K562 (cell line): ENCODE results near the gene LUC7L3. TPM values are rescaled to one million over a fixed set of nuclear protein-coding genes. Genes with fewer than 3 reads are reported as not detected.

ENCODE experiments used
- ZNF431 ChIP-seq: sonication (generic); formaldehyde crosslinking; IDR thresholded peaks from 2 replicates; pipeline ENCODE4 v1.8.0; 2022; ENCODE audit warnings: mild to moderate bottlenecking, missing genetic modification reagents
- ZNF586 ChIP-seq: fragments of 450-650 bp; formaldehyde crosslinking; conservative IDR thresholded peaks from 2 replicates; pipeline ENCODE4 v1.4.0; 2020; ENCODE audit warnings: mild to moderate bottlenecking, moderate library complexity
- polyA plus RNA-seq, 8 experiments: library from polyadenylated mRNA; depleted of rRNA in 4 of 8; stranded (reverse) in 5 of 8; unstranded in 3 of 8; fragments of >200 nt; fragmentation: Nextera tagmentation in 2 of 8; fragmentation: Illumina TruSeq in 1 of 8; extraction: Ambion mirVana in 2 of 8; extraction: Trizol in 1 of 8; gene quantifications; 2 replicates each; pipeline versions ENCODE4 v1.2.1 to v1.2.3, GENCODE V29; 2011 to 2014; ENCODE audit warnings: inconsistent platforms in 1 of 8, missing spikeins in 1 of 8
- total RNA-seq, 7 experiments: library from RNA; depleted of rRNA in 6 of 7; stranded (reverse); fragments of >200 nt in 6 of 7; fragmentation: Illumina TruSeq in 2 of 7; extraction: Trizol in 2 of 7; gene quantifications; 2 replicates each; pipeline versions ENCODE4 v1.2.1 to v1.2.3, GENCODE V29; 2011 to 2021; ENCODE audit warnings: low replicate concordance in 1 of 7
- TF ChIP-seq, protein P1 (sequence below): fragments of 200-600 bp; sonication (generic); IDR thresholded peaks from one replicate; pipeline ENCODE4 v1.6.1; 2012; ENCODE audit warnings: mild to moderate bottlenecking, low read depth, low read length, inconsistent platforms

Gene LUC7L3
- total and polyA plus RNA-seq, 9 of the 15 experiments (the other 6 are each of a cell fraction or from before 2014, with no cell fraction given) = 80.8 to 284 (median 127) TPM

DNA sequence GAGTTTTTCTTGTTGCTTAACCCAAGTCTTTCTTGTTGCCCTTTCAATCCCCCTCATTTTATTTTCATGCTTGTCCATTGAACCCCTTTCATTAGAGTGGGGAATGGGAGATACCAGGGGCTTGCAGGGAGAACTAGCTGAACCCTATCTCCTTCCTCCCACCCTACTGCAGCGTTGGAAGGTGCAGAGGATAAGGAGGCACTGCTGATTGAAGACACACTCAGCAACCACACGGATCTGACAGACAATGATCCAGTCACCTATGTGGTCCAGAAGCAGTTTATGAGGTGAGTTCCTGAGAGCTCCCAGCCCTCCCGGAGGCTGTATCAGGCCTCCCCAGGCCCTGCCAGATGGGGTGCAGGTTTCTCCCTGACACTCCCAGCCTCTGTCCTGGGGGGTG lies 44.2 kb upstream of the LUC7L3 start (continued):
- TF ChIP-seq, protein P1, sequence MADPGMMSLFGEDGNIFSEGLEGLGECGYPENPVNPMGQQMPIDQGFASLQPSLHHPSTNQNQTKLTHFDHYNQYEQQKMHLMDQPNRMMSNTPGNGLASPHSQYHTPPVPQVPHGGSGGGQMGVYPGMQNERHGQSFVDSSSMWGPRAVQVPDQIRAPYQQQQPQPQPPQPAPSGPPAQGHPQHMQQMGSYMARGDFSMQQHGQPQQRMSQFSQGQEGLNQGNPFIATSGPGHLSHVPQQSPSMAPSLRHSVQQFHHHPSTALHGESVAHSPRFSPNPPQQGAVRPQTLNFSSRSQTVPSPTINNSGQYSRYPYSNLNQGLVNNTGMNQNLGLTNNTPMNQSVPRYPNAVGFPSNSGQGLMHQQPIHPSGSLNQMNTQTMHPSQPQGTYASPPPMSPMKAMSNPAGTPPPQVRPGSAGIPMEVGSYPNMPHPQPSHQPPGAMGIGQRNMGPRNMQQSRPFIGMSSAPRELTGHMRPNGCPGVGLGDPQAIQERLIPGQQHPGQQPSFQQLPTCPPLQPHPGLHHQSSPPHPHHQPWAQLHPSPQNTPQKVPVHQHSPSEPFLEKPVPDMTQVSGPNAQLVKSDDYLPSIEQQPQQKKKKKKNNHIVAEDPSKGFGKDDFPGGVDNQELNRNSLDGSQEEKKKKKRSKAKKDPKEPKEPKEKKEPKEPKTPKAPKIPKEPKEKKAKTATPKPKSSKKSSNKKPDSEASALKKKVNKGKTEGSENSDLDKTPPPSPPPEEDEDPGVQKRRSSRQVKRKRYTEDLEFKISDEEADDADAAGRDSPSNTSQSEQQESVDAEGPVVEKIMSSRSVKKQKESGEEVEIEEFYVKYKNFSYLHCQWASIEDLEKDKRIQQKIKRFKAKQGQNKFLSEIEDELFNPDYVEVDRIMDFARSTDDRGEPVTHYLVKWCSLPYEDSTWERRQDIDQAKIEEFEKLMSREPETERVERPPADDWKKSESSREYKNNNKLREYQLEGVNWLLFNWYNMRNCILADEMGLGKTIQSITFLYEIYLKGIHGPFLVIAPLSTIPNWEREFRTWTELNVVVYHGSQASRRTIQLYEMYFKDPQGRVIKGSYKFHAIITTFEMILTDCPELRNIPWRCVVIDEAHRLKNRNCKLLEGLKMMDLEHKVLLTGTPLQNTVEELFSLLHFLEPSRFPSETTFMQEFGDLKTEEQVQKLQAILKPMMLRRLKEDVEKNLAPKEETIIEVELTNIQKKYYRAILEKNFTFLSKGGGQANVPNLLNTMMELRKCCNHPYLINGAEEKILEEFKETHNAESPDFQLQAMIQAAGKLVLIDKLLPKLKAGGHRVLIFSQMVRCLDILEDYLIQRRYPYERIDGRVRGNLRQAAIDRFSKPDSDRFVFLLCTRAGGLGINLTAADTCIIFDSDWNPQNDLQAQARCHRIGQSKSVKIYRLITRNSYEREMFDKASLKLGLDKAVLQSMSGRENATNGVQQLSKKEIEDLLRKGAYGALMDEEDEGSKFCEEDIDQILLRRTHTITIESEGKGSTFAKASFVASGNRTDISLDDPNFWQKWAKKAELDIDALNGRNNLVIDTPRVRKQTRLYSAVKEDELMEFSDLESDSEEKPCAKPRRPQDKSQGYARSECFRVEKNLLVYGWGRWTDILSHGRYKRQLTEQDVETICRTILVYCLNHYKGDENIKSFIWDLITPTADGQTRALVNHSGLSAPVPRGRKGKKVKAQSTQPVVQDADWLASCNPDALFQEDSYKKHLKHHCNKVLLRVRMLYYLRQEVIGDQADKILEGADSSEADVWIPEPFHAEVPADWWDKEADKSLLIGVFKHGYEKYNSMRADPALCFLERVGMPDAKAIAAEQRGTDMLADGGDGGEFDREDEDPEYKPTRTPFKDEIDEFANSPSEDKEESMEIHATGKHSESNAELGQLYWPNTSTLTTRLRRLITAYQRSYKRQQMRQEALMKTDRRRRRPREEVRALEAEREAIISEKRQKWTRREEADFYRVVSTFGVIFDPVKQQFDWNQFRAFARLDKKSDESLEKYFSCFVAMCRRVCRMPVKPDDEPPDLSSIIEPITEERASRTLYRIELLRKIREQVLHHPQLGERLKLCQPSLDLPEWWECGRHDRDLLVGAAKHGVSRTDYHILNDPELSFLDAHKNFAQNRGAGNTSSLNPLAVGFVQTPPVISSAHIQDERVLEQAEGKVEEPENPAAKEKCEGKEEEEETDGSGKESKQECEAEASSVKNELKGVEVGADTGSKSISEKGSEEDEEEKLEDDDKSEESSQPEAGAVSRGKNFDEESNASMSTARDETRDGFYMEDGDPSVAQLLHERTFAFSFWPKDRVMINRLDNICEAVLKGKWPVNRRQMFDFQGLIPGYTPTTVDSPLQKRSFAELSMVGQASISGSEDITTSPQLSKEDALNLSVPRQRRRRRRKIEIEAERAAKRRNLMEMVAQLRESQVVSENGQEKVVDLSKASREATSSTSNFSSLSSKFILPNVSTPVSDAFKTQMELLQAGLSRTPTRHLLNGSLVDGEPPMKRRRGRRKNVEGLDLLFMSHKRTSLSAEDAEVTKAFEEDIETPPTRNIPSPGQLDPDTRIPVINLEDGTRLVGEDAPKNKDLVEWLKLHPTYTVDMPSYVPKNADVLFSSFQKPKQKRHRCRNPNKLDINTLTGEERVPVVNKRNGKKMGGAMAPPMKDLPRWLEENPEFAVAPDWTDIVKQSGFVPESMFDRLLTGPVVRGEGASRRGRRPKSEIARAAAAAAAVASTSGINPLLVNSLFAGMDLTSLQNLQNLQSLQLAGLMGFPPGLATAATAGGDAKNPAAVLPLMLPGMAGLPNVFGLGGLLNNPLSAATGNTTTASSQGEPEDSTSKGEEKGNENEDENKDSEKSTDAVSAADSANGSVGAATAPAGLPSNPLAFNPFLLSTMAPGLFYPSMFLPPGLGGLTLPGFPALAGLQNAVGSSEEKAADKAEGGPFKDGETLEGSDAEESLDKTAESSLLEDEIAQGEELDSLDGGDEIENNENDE = no peak
- TF ChIP-seq ZNF586 (CRISPR knock-in tag) (no peak), ZNF431 (CRISPR knock-in tag) (no peak)
- TF ChIP-seq, all 486 proteins: peak for 5
